ENCODE data around the gene FPGS. TPM values are rescaled to one million over a fixed set of nuclear protein-coding genes. Genes with fewer than 3 reads are reported as not detected.
A peak's percentile ranks its signal among the peaks of the same experiment; 100 is the strongest.
"Not testable (repeated sequence)": the region's sequence is repeated elsewhere in the genome, so short reads cannot be mapped to it uniquely, and the experiment has no call there.

FPGS gene
- 10 to 100 TPM; 71.9 to 80.4 TPM for total RNA-seq

- Mint-ChIP-seq H3K4me1 (peaks cover 26% of the 10 kb centered on the region), H3K4me3 (peak within 1 kb of the TSS; percentile 98), H3K36me3 (ENCODE audit: low read depth) (peaks cover 17% of the 10 kb centered on the region), H3K27ac (peak within 1 kb of the TSS; percentile 95), H3K27me3 (no peaks in the 10 kb centered on the region), H3K9me3 (ENCODE audit: low read depth) (no peaks in the 10 kb centered on the region)
- ChIA-PET CTCF (interaction anchor here (0.6 to 1.1 kb wide), 4 partner anchors 13 to 68 kb away, joined by 3 to 5 read pairs (median 4); partner anchors contain the start of genes CDK9 and TOR2A), POLR2A (interaction anchor here (0.8 to 1.9 kb wide), 2 partner anchors 10 to 32 kb away, joined by 3 to 5 read pairs; no protein-coding TSS in a partner anchor)
- DNase-seq (peak; percentile 93), ATAC-seq (peak; percentile 86)
- intact Hi-C loops (cut with DNase I, micrococcal nuclease), result loop anchor here (1.0 to 5.0 kb wide), 13 partner anchors 17 to 653 kb away; partner anchors contain the start of genes CDK9 (in 2 of the 2), ST6GALNAC4 (in 2 of the 2), ODF2 (in 1 of the 2) and PTGES2 (in 1 of the 2)
Measured at GRCh38 chr9:127802576-127803443, at the start of gene FPGS. FPGS (plus strand) TSS chr9:127802882; CDS start chr9:127802925, 43 bp downstream.

GRCh38 chr9:127753148-127753547, 49.5 kb upstream of the FPGS start:
- H3K4me3 Mint-ChIP-seq, result no peak overlapping the region
- ATAC-seq (no peak), DNase-seq (no peak)
- intact Hi-C loops (cut with DNase I, micrococcal nuclease), result no loop called here
- H3K4me1 Mint-ChIP-seq, result no peaks in the 10 kb centered on the region
- no peaks in the 10 kb centered on the region for H3K9me3 Mint-ChIP-seq (ENCODE audit: low read depth)
- CTCF ChIA-PET, result interaction anchor here (0.8 kb wide), 1 partner anchor 542 kb away, joined by 3 read pairs; no protein-coding TSS in a partner anchor
- no peaks in the 10 kb centered on the region for H3K27me3 Mint-ChIP-seq
- H3K27ac Mint-ChIP-seq, result no peak overlapping the region
- H3K36me3 Mint-ChIP-seq (ENCODE audit: low read depth), result peaks cover 15% of the 10 kb centered on the region
- POLR2A ChIA-PET, result no interaction called here

- no peak for DNase-seq
- H3K27ac Mint-ChIP-seq, result no peak overlapping the region
- H3K27me3 Mint-ChIP-seq, result no peaks in the 10 kb centered on the region
- intact Hi-C loops (cut with DNase I, micrococcal nuclease), result no loop called here
- POLR2A ChIA-PET, result no interaction called here
- ATAC-seq, result peak; percentile 26
- peaks cover 15% of the 10 kb centered on the region for H3K36me3 Mint-ChIP-seq (ENCODE audit: low read depth)
- no peak overlapping the region for H3K4me3 Mint-ChIP-seq
- CTCF ChIA-PET, result interaction anchor here (0.8 kb wide), 1 partner anchor 543 kb away, joined by 3 read pairs; no protein-coding TSS in a partner anchor
- H3K9me3 Mint-ChIP-seq (ENCODE audit: low read depth), result no peaks in the 10 kb centered on the region
- peaks cover 1% of the 10 kb centered on the region for H3K4me1 Mint-ChIP-seq
Measured at GRCh38 chr9:127753622-127754021, 49.1 kb upstream of the FPGS start.

- Mint-ChIP-seq H3K4me3 (no peak overlapping the region), H3K4me1 (peaks cover 5% of the 10 kb centered on the region), H3K9me3 (ENCODE audit: low read depth) (no peaks in the 10 kb centered on the region), H3K27me3 (no peaks in the 10 kb centered on the region), H3K27ac (no peak overlapping the region), H3K36me3 (ENCODE audit: low read depth) (peaks cover 18% of the 10 kb centered on the region)
- intact Hi-C loops (cut with DNase I, micrococcal nuclease), result no loop called here
- ChIA-PET POLR2A (no interaction called here), CTCF (interaction anchor here (0.8 kb wide), 1 partner anchor 544 kb away, joined by 3 read pairs; no protein-coding TSS in a partner anchor)
- ATAC-seq (no peak), DNase-seq (no peak)
Measured at GRCh38 chr9:127754099-127755060, 48.3 kb upstream of the FPGS start.

GRCh38 chr9:127755061-127756060, 47.3 kb upstream of the FPGS start:
- ChIA-PET POLR2A (no interaction called here), CTCF (interaction anchor here (1.1 kb wide), 1 partner anchor 21 kb away, joined by 4 read pairs; no protein-coding TSS in a partner anchor)
- DNase-seq (no peak), ATAC-seq (no peak)
- peaks cover 17% of the 10 kb centered on the region for H3K36me3 Mint-ChIP-seq (ENCODE audit: low read depth)
- no peak overlapping the region for H3K27ac Mint-ChIP-seq
- intact Hi-C loops (cut with DNase I, micrococcal nuclease), result no loop called here
- no peaks in the 10 kb centered on the region for H3K9me3 Mint-ChIP-seq (ENCODE audit: low read depth)
- no peaks in the 10 kb centered on the region for H3K27me3 Mint-ChIP-seq
- no peak overlapping the region for H3K4me3 Mint-ChIP-seq
- peaks cover 5% of the 10 kb centered on the region for H3K4me1 Mint-ChIP-seq

GRCh38 chr9:127756233-127756632, 46.4 kb upstream of the FPGS start:
- no peak for ATAC-seq
- Mint-ChIP-seq H3K36me3 (ENCODE audit: low read depth) (peaks cover 10% of the 10 kb centered on the region), H3K27me3 (no peaks in the 10 kb centered on the region), H3K27ac (no peak overlapping the region), H3K4me3 (no peak overlapping the region), H3K9me3 (ENCODE audit: low read depth) (no peaks in the 10 kb centered on the region), H3K4me1 (peaks cover 5% of the 10 kb centered on the region)
- DNase-seq, result no peak
- intact Hi-C loops (cut with DNase I, micrococcal nuclease), result no loop called here
- ChIA-PET CTCF (interaction anchor here (0.6 to 1.1 kb wide), 3 partner anchors 9 to 123 kb away, joined by 3 to 4 read pairs (median 3); no protein-coding TSS in a partner anchor), POLR2A (interaction anchor here (0.7 kb wide), 1 partner anchor 54 kb away, joined by 7 read pairs; no protein-coding TSS in a partner anchor)

- H3K9me3 Mint-ChIP-seq (ENCODE audit: low read depth); H3K27me3 Mint-ChIP-seq; H3K36me3 Mint-ChIP-seq (ENCODE audit: low read depth); ATAC-seq; H3K27ac Mint-ChIP-seq; DNase-seq; intact Hi-C loops (cut with DNase I, micrococcal nuclease); H3K4me1 Mint-ChIP-seq; H3K4me3 Mint-ChIP-seq: not testable (repeated sequence)
- POLR2A ChIA-PET, result interaction anchor here (0.7 kb wide), 2 partner anchors 55 to 814 kb away, joined by 4 to 7 read pairs; no protein-coding TSS in a partner anchor
- CTCF ChIA-PET, result interaction anchor here (0.6 to 1.0 kb wide), 2 partner anchors 9 to 122 kb away, joined by 3 read pairs; no protein-coding TSS in a partner anchor
Measured at GRCh38 chr9:127756776-127757175, 45.9 kb upstream of the FPGS start.

- Mint-ChIP-seq H3K4me1 (peaks cover 10% of the 10 kb centered on the region), H3K9me3 (ENCODE audit: low read depth) (no peaks in the 10 kb centered on the region), H3K4me3 (no peak overlapping the region), H3K27me3 (no peaks in the 10 kb centered on the region), H3K36me3 (ENCODE audit: low read depth) (peaks cover 10% of the 10 kb centered on the region), H3K27ac (peak overlapping the region; percentile 11)
- DNase-seq (no peak), ATAC-seq (no peak)
- ChIA-PET POLR2A (interaction anchor here (0.6 kb wide), 1 partner anchor 24 kb away, joined by 6 read pairs; no protein-coding TSS in a partner anchor), CTCF (interaction anchor here (0.6 kb wide), 1 partner anchor 8 kb away, joined by 3 read pairs; no protein-coding TSS in a partner anchor)
- intact Hi-C loops (cut with DNase I, micrococcal nuclease), result no loop called here
Measured at GRCh38 chr9:127758843-127759242, 43.8 kb upstream of the FPGS start.

GRCh38 chr9:127761061-127761460, 41.6 kb upstream of the FPGS start:
- ATAC-seq (no peak), DNase-seq (no peak)
- H3K27me3 Mint-ChIP-seq, result no peaks in the 10 kb centered on the region
- H3K27ac Mint-ChIP-seq, result peak overlapping the region; percentile 3
- H3K4me3 Mint-ChIP-seq, result no peak overlapping the region
- intact Hi-C loops (cut with DNase I, micrococcal nuclease), result no loop called here
- peaks cover 17% of the 10 kb centered on the region for H3K36me3 Mint-ChIP-seq (ENCODE audit: low read depth)
- peaks cover 20% of the 10 kb centered on the region for H3K4me1 Mint-ChIP-seq
- POLR2A ChIA-PET, result no interaction called here
- CTCF ChIA-PET, result interaction anchor here (0.8 to 1.5 kb wide), 2 partner anchors 26 to 108 kb away, joined by 3 read pairs; partner anchors contain the start of gene TOR2A
- H3K9me3 Mint-ChIP-seq (ENCODE audit: low read depth), result no peaks in the 10 kb centered on the region

GRCh38 chr9:127761491-127761956, 41.2 kb upstream of the FPGS start:
- ChIA-PET CTCF (interaction anchor here (0.6 kb wide), 1 partner anchor 23 kb away, joined by 3 read pairs; no protein-coding TSS in a partner anchor), POLR2A (no interaction called here)
- peaks cover 21% of the 10 kb centered on the region for H3K36me3 Mint-ChIP-seq (ENCODE audit: low read depth)
- H3K27ac Mint-ChIP-seq, result no peak overlapping the region
- intact Hi-C loops (cut with DNase I, micrococcal nuclease), result no loop called here
- H3K9me3 Mint-ChIP-seq (ENCODE audit: low read depth), result no peaks in the 10 kb centered on the region
- H3K27me3 Mint-ChIP-seq, result no peaks in the 10 kb centered on the region
- no peak overlapping the region for H3K4me3 Mint-ChIP-seq
- no peak for ATAC-seq
- H3K4me1 Mint-ChIP-seq, result peaks cover 24% of the 10 kb centered on the region
- DNase-seq, result no peak
